HG03039 (cell line): Measurements from ENCODE around the gene CPSF6.
A peak's percentile ranks its signal among the peaks of the same experiment; 100 is the strongest.
"Not testable (repeated sequence)": the region's sequence is repeated elsewhere in the genome, so short reads cannot be mapped to it uniquely, and the experiment has no call there.

Source experiments
- ATAC-seq: cut with Tn5 transposase; IDR thresholded peaks from one replicate; pipeline ENCODE4 v1.9.1; 2021; ENCODE audit warnings: mild to moderate bottlenecking, moderate library complexity; ENCODE audit not compliant: unreplicated experiment

CPSF6 gene, protein sequence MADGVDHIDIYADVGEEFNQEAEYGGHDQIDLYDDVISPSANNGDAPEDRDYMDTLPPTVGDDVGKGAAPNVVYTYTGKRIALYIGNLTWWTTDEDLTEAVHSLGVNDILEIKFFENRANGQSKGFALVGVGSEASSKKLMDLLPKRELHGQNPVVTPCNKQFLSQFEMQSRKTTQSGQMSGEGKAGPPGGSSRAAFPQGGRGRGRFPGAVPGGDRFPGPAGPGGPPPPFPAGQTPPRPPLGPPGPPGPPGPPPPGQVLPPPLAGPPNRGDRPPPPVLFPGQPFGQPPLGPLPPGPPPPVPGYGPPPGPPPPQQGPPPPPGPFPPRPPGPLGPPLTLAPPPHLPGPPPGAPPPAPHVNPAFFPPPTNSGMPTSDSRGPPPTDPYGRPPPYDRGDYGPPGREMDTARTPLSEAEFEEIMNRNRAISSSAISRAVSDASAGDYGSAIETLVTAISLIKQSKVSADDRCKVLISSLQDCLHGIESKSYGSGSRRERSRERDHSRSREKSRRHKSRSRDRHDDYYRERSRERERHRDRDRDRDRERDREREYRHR

DNA sequence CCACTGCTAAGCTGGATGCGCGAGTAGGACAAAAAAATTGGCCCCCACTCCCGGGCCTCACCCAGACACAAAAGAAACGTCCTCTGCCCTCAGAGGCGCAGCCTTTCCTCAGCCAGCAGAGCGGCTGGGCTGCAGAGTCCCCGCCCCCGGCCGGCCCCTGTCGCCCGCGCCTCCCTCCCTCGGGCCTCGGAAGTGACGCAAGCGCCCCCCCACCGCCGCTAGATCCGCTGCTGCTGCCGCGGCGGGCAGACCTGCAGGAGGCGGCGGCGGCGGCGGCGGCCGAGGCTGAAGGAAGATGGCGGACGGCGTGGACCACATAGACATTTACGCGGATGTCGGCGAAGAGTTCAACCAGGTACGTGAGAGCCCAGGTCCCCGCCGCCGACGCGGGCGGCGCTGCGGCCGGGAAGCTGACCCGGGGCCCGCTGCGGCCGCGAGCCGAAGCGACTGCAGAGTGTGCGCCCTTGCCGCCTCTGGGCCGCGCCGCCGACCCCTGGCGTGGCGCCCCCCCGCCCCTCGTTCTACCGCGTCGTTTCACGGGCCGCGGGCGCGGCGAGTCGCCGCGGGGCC is at the start of gene CPSF6:
CPSF6 (plus strand) TSS at position 218 of the 570 bp plus-strand sequence; CDS start at position 296, 78 bp downstream.
- peak; percentile 95 for ATAC-seq

DNA sequence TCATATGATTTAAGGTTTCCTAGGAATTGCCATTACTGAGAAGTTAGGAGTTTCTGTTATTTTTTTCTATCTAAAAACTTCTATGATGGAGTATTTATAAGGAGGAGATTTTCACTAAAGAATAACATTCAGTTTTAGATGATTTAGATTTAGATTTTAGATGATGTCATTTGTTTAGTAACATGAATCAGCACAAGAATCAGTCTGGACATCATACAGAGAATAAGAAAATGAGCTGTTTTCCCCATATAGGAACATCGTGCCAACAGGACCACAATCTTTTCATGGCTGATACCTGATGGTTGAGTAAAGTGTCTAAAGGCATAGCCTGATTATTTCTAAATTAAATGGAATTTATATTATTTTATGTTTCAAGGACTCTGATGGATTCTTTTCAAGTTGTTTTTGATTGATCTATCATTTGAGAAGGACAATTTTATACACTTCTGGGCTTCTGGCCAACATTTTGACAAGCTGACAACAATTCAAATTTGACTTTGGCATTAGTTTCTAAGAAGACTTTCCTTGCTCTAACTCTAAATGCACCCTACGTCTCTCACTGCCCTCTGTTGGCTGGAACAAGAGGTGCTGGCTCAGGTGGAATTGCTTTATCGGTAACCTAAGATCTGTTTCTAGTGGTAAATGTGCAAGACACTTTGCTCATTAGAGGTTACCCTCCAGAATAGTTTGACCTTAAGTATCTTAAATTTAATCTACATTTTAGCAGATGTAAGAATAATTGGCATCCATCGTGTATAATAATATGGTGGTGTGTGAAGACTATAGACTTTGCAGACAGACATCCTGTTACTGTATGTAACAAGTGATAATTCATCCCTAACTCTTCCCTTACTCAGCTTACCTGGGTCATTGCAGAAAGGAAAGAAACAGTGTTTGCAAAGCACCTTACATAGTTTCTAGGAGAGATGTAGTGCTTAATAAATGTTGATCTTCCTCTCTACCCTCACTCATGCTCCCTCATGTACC is 42.8 kb upstream of the CPSF6 start:
- no peak for ATAC-seq

DNA sequence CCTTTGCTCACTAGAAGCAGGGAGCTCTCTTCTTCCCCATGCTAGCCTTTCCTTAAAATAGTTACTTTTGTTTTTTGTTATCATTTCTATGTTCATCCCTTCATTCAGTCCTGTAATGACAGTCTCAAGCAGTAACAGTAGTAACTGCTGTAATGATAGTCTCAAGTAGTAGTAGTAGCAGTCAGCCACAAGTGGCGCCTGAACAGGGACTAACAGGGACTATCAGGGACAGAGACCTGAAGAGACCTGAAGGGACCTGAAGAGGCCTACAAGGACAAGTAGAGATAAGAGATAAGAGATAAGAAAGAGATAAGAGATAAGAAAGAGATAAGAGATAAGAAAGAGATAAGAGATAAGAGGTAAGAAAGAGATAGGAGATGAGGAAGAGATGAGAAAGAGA is 39.4 kb upstream of the CPSF6 start:
- ATAC-seq, result not testable (repeated sequence)

DNA sequence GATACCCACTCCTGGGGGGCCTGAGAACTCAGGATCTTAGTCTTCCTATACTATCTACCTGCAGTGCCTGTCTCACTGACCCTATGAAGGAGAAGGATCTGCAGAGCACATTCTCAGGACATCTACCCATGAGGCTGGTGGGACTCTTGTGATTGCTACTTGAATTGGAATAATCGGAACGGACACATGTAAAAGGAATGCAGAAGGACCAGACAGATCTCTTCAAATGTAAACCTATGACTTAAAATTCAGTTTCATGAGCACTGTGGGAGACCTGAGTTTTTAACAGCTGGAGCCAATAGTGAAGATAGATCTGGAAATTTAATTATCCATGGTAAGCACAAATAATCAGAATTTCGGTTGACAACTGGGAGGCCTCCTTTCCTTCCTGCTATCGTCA is 35.2 kb upstream of the CPSF6 start:
- ATAC-seq, result no peak

DNA sequence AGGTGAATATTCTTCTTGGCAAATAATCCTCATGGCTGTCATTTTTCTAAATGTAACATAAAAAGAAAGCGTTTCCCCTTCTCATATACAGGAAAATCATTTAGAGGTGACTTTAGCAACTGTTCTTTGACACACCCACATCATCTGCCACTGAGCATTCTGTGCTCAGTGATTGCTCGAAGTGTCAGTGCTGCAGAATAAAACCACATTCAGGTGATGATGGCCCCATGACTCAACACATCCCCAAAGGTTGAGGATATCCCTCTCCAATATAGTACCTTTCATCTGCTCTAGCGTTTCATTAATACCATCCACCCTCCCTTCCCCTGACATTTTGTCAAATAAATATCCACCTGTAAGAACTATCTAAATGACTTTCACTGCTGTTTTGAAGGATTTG is 28.7 kb upstream of the CPSF6 start:
- ATAC-seq, result no peak

DNA sequence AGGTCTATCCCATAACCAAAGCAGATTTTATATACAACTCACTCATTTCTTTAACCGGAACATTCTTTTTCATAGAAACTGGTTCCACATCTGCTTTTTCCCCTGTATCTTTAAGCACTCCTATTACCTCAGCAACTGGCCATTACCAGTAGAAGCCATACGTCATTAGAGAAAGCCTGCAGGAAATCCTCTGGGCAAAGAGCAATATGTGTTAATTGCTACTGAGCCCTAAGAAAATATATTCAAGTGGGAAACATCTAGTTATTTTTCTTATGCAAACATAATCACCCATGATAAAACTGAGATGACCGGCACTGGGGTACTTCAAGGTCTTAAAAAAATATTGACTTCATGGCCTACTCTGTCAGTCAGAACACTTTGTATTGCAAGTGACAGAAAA is 28.2 kb upstream of the CPSF6 start:
- ATAC-seq, result no peak

DNA sequence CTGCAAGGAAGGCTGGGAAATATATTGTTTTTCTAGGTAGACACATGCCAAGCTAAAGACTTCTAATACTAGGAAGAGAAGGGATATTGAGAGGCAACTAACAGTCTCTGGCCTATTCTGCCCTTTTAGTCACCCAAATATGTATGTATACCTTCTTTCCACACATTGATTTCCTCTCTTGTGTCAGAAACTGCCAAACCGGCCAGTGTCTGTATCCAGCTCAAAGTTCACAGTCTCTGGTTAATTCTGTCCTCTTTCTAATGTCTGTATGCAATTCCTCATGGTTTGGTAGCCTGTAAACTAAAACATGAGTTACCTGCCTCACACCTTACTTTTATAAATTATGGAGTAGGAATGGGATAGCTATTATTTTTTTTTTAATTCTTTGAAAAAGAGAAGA is 25.2 kb upstream of the CPSF6 start:
- no peak for ATAC-seq

DNA sequence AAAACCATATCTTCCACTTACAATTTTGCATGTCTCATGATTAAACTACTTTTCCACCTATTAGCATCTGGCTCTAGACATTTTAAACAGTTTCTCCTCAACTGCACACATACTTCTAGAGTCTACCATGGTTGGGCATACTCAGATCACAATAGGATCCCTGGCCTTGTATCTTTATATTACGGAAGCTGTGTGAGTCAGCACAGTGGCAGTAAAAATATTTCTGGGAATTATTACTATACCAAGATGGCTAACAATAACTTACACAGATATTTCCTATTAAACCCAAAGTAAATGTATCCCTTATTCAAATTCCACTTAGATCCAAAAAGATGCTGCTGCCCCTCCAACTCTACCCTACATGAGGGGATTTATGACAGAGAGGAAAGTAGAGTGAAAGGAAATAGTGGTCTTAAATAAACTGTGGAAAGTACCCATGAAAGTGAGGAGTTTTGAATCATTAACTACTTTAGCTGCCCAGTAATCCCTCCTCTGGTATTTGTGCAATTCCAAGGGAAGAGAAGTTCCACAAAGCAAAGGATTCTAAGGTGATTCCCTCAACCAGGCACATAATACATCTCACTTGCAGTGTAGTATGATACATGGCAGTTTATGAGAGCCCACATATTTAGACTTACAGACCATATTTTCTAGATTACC is 14.0 kb upstream of the CPSF6 start:
- ATAC-seq, result no peak

DNA sequence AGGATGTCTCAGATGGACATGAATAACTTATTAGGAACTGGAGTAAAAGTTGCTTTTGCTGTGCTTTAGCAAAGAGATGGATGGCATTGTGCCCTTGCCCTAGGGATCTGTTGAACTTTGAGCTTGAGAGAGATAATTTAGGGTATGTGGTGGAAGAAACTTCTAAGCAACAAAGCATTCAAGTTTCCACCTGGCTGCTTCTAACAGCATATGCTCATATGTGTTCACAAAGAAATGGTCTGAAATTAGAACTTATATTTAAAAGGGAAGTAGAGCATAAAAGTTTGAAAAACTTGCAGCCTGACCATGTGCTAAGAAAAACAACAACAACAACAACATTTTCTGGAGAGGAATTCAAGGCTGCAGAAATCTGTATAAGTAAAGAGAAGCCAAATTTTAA is 7.9 kb upstream of the CPSF6 start:
- ATAC-seq, result no peak

DNA sequence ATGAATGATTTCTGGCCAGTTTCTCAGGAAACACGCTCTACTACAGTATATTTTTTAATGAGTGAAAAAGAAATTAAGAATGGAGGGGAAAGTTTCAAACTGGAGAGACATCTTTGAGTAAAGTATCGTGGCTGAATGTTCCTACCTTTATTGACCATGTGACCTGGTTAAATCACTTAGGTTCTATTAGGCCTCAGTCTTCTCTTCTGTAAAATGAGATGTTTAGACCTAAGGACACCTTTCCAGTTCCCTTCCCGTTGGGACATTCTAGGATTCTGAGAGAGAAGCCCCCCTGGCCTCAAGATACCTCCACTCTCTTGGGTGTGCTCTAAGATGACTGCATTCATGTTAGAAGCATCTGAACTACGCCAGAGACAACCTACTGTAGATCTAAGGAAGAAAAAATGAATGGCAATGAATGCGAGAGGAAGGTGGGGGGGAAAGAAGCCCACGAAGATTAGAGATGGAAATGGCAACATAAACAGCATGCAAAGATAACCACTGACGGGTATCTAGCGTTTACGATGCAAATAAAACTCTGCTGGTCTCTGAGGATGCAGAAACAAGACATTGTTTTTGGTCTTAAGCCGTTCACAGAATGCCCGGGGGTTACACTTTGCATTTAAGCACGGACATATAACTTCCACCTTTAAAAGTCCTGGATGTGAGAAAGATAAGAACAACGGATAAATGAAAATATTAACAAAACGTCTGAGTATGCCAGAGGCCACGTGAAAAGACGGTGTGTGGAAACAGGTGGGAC is 599 bp upstream of the CPSF6 start:
- peak; percentile 0 for ATAC-seq

DNA sequence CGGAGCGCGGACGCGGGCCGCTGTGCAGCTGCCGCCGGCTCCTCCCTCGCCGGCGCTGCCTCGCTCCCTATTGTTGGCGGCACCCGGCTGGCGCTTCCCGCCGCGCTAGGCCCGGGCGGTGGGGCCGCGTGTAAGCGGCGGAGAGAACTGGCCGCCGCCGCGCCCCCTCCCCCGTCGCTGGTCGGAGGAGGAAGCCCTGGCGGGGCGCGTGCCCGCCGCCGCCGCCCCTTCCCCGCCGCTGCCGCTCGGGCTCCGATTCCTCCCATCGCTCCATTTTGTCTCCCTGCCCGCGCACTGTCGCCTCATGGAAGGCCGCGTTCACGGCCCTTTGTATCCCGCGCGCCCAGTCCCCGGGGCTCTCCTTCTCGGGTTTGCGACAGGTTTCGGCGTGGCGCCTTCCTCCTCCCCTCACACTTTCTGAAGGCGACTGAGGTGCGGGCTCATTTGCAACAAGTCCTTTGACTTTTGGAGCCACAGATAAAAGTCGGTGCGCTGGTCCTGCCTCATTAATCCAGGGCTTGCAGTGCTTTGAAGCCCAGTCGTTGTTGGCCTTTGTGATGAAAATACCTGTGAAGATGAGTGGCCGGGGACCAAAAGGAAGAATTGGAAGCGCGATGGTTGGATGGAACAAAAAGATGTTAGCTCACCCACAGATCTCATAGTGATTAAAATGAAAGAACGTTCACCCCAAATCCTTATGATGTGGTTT is 707 bp downstream of the CPSF6 start:
- peak; percentile 31 for ATAC-seq

DNA sequence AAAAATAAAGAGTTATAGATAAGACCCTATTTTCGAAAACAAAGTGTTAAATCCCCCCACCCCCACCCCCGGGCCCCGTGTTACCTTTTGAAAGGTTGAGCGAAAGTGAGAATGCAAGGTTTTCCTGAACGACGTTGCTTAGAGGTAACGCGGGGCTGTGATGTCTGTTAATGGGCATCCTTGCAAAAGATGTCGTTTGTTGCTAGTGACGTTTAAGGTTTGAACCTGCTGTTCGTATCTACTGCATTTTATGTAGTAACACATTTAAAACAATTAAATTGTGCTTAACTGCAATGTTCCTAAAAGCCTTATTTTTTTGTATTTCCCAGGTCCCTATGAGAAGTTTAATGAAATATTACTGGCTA is 1.2 kb downstream of the CPSF6 start:
- ATAC-seq, result no peak

DNA sequence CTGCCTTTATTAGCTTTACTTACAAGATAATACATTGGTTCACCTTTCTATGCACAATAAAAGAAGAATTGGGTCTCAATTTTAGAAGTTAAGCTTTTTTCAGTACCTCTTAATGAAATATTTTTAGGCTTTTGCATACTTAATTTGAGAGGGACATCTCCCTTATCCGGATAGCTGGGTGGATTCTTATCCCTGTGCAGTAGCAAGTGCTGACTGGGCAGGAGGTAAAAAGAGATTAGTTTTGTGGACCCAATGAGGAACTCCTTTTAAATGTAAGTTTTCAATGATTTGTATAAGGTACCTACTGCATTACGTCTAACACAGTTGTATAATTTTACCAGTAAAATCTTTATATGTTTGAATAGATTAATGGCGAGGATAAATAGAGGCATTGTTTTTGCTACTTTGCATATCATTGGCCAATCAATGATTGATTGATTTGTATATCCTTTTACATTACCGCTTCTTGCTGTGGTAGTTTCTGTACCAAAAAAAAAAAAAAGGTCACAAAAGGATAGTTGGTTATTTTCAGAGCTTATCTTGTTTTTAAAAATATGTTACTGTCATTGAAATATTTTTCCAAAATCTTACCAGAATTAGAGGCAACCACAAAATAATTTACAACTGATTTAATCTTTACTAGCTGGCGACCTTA is 2.2 kb downstream of the CPSF6 start:
- no peak for ATAC-seq

DNA sequence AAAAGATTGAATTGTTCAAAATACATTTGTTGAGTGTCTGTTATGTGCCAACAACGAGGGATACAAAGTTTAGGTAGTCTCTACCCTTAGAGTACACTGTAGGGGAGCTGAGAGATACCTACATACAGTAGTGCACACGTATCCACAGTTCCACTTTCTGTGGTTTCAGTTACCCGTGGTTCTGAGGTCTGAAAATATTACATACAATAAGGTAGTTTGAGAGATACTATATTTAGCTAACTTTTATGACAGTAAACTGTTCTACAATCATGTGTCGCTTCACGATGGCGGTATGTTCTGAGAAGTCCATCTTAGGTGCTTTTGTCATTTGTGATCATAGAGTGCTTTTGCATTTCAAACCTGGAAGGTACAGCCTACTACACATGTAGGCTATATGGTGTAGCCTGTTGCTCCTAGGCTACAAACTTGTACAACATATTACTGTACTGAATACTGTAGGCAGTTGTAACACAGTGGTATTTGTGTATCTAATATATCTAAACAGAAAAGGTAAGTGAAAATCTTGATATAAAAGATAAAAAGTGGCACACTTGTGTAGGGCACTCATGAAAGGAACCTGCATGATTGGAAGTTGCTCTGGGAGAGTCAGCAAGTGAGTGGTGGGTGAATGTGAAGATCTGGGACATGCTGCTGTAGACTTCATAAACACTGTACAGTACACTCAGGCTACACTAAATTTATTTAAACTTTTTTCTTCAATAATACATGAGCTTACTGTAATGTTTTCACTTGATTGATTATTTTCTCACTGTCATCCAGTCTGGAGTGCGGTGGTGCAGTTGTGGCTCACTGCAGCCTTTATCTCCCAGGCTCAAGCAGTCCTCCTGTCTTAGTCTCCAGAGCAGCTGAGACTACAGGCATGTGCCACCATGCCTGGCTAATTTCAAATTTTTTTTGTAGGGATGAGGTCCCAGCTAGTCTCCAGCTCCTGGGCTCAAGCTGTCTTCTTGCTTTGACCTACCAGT is 4.0 kb downstream of the CPSF6 start:
- ATAC-seq, result peak; percentile 26

DNA sequence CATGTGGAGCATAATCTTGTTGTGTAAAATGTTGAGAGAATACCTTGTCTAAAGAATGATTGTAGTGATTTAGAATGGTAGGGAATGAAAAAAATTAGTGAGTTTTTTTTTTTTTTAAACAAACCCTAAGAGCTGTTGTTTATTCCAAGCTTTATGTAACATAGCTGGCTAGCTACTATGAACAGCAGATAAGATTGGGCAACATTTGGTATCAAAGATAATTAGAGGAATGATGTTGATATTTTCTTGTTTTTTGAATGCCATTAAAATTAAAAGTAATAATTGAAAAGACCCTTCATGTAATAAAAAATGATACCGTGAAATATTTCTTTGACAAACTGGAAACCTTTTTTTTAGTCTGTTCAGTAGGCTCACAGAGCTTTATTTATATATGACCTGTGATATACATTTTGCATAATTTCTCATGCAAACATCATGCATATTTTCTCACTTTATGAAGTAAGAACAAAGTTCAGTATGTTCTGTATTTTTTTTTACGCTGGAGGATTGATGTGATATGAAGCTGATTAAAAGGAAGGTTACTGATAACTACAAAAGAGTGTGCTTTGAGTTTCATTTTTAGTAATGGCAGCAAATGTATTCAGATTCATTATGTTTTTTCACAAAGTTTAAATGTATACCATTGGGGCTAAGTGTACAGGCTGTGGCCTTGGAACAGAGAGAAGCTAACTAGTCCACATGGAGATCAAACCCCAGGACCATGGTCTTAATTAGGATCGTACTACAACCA is 8.1 kb downstream of the CPSF6 start:
- ATAC-seq, result no peak

DNA sequence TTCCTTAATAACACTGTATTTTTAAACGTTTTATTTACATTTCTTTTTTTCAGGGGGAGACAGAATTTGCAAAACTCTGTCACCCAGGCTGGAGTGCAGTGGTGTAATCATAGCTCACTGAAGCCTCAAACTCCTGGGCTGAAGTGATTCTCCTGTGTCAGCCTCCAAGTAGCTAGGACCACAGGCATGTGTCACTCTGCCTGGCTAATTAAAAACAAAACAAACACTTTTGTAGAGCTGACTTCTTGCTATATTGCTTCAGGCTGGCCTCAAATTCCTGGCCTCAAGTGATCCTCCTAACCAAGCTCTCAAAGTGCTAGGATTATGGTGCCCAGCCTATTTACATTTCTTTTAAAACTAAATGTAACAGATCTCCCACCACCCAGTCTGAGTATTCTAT is 12.7 kb downstream of the CPSF6 start:
- ATAC-seq, result no peak

DNA sequence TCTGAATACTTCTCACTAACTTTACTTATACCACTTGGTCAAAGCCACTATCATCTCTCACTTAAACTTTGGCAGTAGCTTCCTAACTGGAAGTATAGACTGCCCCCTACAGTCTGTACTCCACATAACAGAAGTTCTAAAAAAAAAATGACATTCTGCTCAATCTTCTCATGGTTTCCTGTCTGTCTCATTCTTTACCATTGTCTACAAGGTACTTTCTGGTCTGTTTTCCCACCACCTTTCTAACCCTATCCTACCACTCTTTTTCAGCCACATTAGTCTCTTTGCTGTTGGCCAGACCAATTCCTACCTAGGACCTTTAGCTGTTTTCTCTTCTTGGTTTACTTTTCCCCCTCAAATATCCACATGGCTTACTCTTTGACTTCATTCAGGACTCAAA is 14.7 kb downstream of the CPSF6 start:
- no peak for ATAC-seq
